Sigmoid colon (tissue), 4 donors: ENCODE measurements around the gene FAM168A.

ENCODE experiments used
- POLR2A ChIP-seq, 2 donors: fragments of 450-650 bp; IDR thresholded peaks; one replicate each; pipeline ENCODE4 v1.6.1; 2016; ENCODE audit warnings: antibody characterized with exemption in 2 of 2, mild to moderate bottlenecking in 2 of 2, moderate library complexity in 2 of 2
- POLR2AphosphoS5 ChIP-seq, 4 donors: sonication (generic); formaldehyde crosslinking; IDR thresholded peaks; one replicate each; pipeline ENCODE4 v1.6.1; 2017; ENCODE audit warnings: antibody characterized with exemption in 4 of 4

DNA sequence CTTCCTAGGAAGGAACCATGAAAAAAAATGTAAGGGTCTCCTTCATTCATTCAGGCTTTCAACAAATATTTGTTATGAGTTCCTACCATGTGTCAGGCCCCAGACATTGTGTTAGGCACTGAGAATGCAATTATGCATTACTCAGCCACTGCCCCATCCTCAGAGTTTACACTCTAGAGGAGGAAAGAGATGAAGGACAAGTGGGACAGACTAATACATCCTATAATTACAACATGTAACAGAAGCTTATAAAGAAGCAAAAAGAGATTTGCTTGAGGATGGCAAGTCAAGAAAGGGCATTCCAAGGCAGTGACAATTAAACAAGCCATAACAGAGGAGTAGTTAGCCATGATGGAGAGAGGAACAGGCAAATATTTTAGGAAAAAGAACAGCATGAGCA lies 78.6 kb downstream of the FAM168A start:
- TF ChIP-seq POLR2A (IDR thresholded peaks at IDR 0.05) (no peak), POLR2AphosphoS5 (IDR thresholded peaks at IDR 0.05) (no peak)
